BE2C (cell line): ENCODE measurements around the gene KANSL1.

Experiments used
- DNase-seq: peaks from one replicate; pipeline ENCODE4 v3.0.0-alpha.2; 2020
- H3K27me3 ChIP-seq: fragments of 250-450 bp; sonication (Bioruptor Pico); 2 replicates; pipeline ENCODE4 v1.5.1; 2020; ENCODE audit warnings: mild to moderate bottlenecking
- H3K36me3 ChIP-seq: fragments of 250-450 bp; sonication (Bioruptor Pico); 2 replicates; pipeline ENCODE4 v1.5.1; 2020; ENCODE audit warnings: mild to moderate bottlenecking
- H3K4me1 ChIP-seq: fragments of 250-450 bp; sonication (Bioruptor Pico); 2 replicates; pipeline ENCODE4 v1.5.1; 2020
- H3K4me3 ChIP-seq: 2 replicates; pipeline ENCODE4 v1.5.1; 2011; ENCODE audit warnings: low read depth, low read length
- H3K9me3 ChIP-seq: fragments of 250-450 bp; sonication (Bioruptor Pico); 2 replicates; pipeline ENCODE4 v1.5.1; 2020
- CTCF ChIP-seq: IDR thresholded peaks from 2 replicates; pipeline ENCODE4 v1.5.1; 2012; ENCODE audit warnings: mild to moderate bottlenecking, low read depth, low read length

The KANSL1 gene

GRCh38 chr17:46148247-46148646 is 45.0 kb downstream of the KANSL1 start:
- no peaks in the 10 kb centered on the region for H3K9me3 ChIP-seq
- no peaks in the 10 kb centered on the region for H3K27me3 ChIP-seq
- no peak overlapping the region for H3K4me3 ChIP-seq
- no peaks in the 10 kb centered on the region for H3K36me3 ChIP-seq
- no peak for TF ChIP-seq CTCF
- peaks cover 7% of the 10 kb centered on the region; the same call in 1 of the 2 replicates for H3K4me1 ChIP-seq
- no peak for DNase-seq

GRCh38 chr17:46147296-46147695 is 45.9 kb downstream of the KANSL1 start:
- Histone ChIP-seq H3K9me3 (no peaks in the 10 kb centered on the region), H3K36me3 (no peaks in the 10 kb centered on the region), H3K4me3 (no peak overlapping the region), H3K4me1 (peaks cover 7% of the 10 kb centered on the region; the same call in 1 of the 2 replicates), H3K27me3 (no peaks in the 10 kb centered on the region)
- DNase-seq: no peak
- TF ChIP-seq CTCF: no peak

GRCh38 chr17:46144246-46144645 is 49.0 kb downstream of the KANSL1 start:
- DNase-seq: no peak
- H3K36me3 ChIP-seq: no peaks in the 10 kb centered on the region
- H3K27me3 ChIP-seq: no peaks in the 10 kb centered on the region
- no peaks in the 10 kb centered on the region for H3K9me3 ChIP-seq
- no peak overlapping the region for H3K4me3 ChIP-seq
- no peak for TF ChIP-seq CTCF
- H3K4me1 ChIP-seq: no peaks in the 10 kb centered on the region

GRCh38 chr17:46143827-46144236 is 49.4 kb downstream of the KANSL1 start:
- no peaks in the 10 kb centered on the region for H3K4me1 ChIP-seq
- no peaks in the 10 kb centered on the region for H3K36me3 ChIP-seq
- DNase-seq: no peak
- no peaks in the 10 kb centered on the region for H3K27me3 ChIP-seq
- no peak for TF ChIP-seq CTCF
- no peak overlapping the region for H3K4me3 ChIP-seq
- no peaks in the 10 kb centered on the region for H3K9me3 ChIP-seq

GRCh38 chr17:46141645-46142044 is 51.6 kb downstream of the KANSL1 start:
- no peaks in the 10 kb centered on the region for H3K27me3 ChIP-seq
- no peak for DNase-seq
- H3K36me3 ChIP-seq: no peaks in the 10 kb centered on the region
- no peak overlapping the region for H3K4me3 ChIP-seq
- H3K9me3 ChIP-seq: no peaks in the 10 kb centered on the region
- no peaks in the 10 kb centered on the region for H3K4me1 ChIP-seq
- TF ChIP-seq CTCF: no peak

- Histone ChIP-seq H3K9me3 (no peaks in the 10 kb centered on the region), H3K36me3 (no peaks in the 10 kb centered on the region), H3K4me1 (no peaks in the 10 kb centered on the region), H3K4me3 (no peak overlapping the region), H3K27me3 (no peaks in the 10 kb centered on the region)
- no peak for DNase-seq
- no peak for TF ChIP-seq CTCF
Measured at GRCh38 chr17:46140645-46141197, 52.5 kb downstream of the KANSL1 start.
